ENCODE measurements around the gene KRT36.

KRT36 gene

DNA sequence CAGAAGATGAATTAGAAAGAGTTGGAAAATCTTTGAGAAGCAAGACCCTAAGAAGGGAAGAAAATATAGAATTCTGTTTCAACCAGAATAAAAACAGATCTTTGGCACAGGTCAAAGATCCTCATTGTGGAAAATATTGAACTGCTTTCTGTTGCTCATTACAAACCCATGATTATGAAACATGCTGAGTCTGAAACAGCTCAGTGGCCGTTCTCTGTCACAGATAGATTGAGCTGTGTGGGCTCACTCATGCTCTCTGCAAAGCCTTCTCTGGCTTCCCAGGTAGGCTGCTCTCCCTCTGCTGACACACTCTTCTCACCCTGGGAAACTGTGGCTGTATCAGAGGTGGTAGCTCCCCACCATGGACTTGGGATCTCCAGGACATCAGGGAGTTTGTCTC lies 45.5 kb downstream of the KRT36 start:
- no peak for DNase-seq (ENCODE audit: low read depth in 2 of 3, low spot score in 1 of 3)

DNA sequence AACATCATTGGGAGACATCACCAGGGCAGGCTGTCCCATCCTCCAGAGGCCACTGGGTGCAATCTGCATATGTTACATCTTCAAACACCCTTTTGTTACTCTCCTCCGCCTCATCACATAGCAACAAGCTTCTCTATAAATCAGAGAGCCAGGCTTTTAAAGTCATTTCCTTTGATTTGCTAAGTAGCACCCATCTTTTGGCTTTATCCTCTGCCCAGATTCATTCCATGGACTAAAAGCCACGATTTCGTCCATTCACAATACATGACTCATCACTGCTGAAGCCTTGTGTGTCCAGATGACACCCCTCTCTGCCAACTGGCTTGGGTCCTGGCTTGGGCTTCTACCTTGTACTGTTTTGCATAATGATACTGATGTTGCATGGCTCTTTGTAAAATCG lies 47.0 kb downstream of the KRT36 start:
- DNase-seq (ENCODE audit: low read depth in 2 of 3, low spot score in 1 of 3), result no peak

GRCh38 chr17:41440531-41441033 lies 49.1 kb downstream of the KRT36 start, which contains the start of gene KRT38:
Gene KRT38, minus strand, starts transcription at chr17:41440983. Its CDS starts 62 bp downstream, at chr17:41440921.
- no peak for DNase-seq (ENCODE audit: low read depth in 2 of 3, low spot score in 1 of 3)

GRCh38 chr17:41439375-41439774 lies 50.3 kb downstream of the KRT36 start:
- DNase-seq (ENCODE audit: low read depth in 2 of 3, low spot score in 1 of 3), result no peak

GRCh38 chr17:41437769-41438168 lies 51.9 kb downstream of the KRT36 start:
- no peak for DNase-seq (ENCODE audit: low read depth in 2 of 3, low spot score in 1 of 3)

DNA sequence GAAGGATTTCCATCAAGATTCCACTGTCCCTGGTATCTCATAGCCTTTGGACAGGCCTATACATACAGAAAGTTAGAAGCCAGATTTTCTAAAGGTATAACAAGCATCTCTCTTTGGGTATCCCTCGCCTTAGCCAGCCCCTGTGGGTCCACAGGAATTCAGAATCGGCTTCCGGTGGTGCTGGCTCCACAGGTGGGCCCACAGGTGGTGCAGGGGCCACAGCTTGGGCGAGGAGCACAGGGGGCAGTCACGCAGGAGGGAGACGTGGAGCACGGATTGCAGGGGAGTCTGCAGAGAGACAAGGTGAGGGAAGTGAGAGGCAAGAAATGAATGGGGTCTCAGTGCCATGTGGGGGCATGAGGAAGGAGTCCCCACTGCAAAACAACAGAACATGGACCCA lies 52.5 kb downstream of the KRT36 start:
- no peak for DNase-seq (ENCODE audit: low read depth in 2 of 3, low spot score in 1 of 3)

Measured in stimulated activated CD4-positive, alpha-beta T cell treated with anti-CD3 and anti-CD28 coated beads, Interleukin-12 subunit alpha, Interleukin-12 subunit beta, amount 100 ng/mL, for 48 hours (primary cell).